HepG2 (cell line): Measurements from ENCODE around the gene ATP10A. TPM values are rescaled to one million over a fixed set of nuclear protein-coding genes. Genes with fewer than 3 reads are reported as not detected.

ENCODE experiments used
- ATAC-seq: fragments of 200-7000 bp; cut with Tn5 transposase; 3 replicates; pipeline ENCODE4 v1.9.1; 2020; ENCODE audit warnings: mild to moderate bottlenecking, moderate library complexity
- BruUV-seq: library from RNA; stranded (reverse); fragments of 400-500 nt; replicated peaks from 2 replicates; lab custom pipeline; 2021; lab: Mats Ljungman, UMichigan
- CTCF ChIA-PET: fragments of 300-600 bp; formaldehyde crosslinking; extraction: SDS; loops from one replicate; lab custom pipeline; 2021; ENCODE audit warnings: low total read pairs, inconsistent platforms, low intra/inter-chr PET ratio; lab: Yijun Ruan, JAX
- POLR2A ChIA-PET: fragments of 350-600 bp; sonication (Branson Sonifier 250); formaldehyde crosslinking; loops from one replicate; lab custom pipeline; 2020; ENCODE audit warnings: antibody characterized with exemption, inconsistent platforms; lab: Yijun Ruan, JAX
- DNase-seq: peaks from one replicate; pipeline ENCODE4 v3.0.0-alpha.2; 2015; ENCODE audit warnings: low spot score
- FAIRE-seq: peaks from 3 replicates; lab custom pipeline; 2011; peaks lifted over from hg19 to GRCh38; lab: Jason Lieb, UNC
- H2AFZ ChIP-seq: one replicate; pipeline ENCODE4 v1.6.1; 2011; ENCODE audit warnings: low read length, inconsistent platforms
- H3K27ac ChIP-seq: fragments of 300-600 bp; 3 replicates; pipeline ENCODE4 v1.8.0; 2011; ENCODE audit warnings: mixed run types, mild to moderate bottlenecking, mixed read lengths, low read length, inconsistent platforms; ENCODE audit not compliant: insufficient read depth; ENCODE audit errors: extremely low read length
- H3K27me3 ChIP-seq, 2 experiments: fragments of 200-600 bp in 1 of 2; 2 replicates in 1 of 2; 3 replicates in 1 of 2; pipeline versions ENCODE4 v1.6.0 to v1.8.0; 2011; ENCODE audit warnings: low read length in 2 of 2, mild to moderate bottlenecking in 2 of 2, moderate library complexity in 2 of 2, inconsistent platforms in 1 of 2; ENCODE audit not compliant: insufficient read depth in 2 of 2, control insufficient read depth in 1 of 2
- H3K36me3 ChIP-seq, 2 experiments: fragments of 200-600 bp in 1 of 2; replicated peaks in 1 of 2; 2 replicates in 1 of 2; 3 replicates in 1 of 2; pipeline versions ENCODE4 v1.5.1 to v1.8.0; 2011; ENCODE audit warnings: low read length in 2 of 2, inconsistent platforms in 1 of 2; ENCODE audit not compliant: insufficient read depth in 2 of 2, control insufficient read depth in 1 of 2
- H3K4me1 ChIP-seq: 2 replicates; pipeline ENCODE4 v1.5.1; 2012; ENCODE audit warnings: low read length, inconsistent platforms; ENCODE audit not compliant: insufficient read depth
- H3K4me2 ChIP-seq: 2 replicates; pipeline ENCODE4 v1.6.0; 2011; ENCODE audit warnings: low read depth, low read length, inconsistent platforms
- H3K4me3 ChIP-seq, 3 experiments: fragments of 200-600 bp in 1 of 3; sonication (generic), shearing (Covaris generic) in 1 of 3; replicated peaks in 1 of 3; 2 replicates each; pipeline ENCODE4 v1.5.1; 2011 to 2016; ENCODE audit warnings: low read length in 3 of 3, inconsistent platforms in 2 of 3, low read depth in 2 of 3, mild to moderate bottlenecking in 2 of 3, control low read depth in 1 of 3, mixed read lengths in 1 of 3; ENCODE audit not compliant: insufficient read depth in 1 of 3
- H3K79me2 ChIP-seq: one replicate; pipeline ENCODE4 v1.6.1; 2011; ENCODE audit warnings: low read length, inconsistent platforms; ENCODE audit not compliant: insufficient read depth
- H3K9ac ChIP-seq: 2 replicates; pipeline ENCODE4 v1.6.0; 2011; ENCODE audit warnings: mild to moderate bottlenecking, low read depth, low read length, inconsistent platforms; ENCODE audit not compliant: insufficient read depth
- H3K9me3 ChIP-seq: 2 replicates; pipeline ENCODE4 v1.5.1; 2012; ENCODE audit warnings: mild to moderate bottlenecking, low read length
- H4K20me1 ChIP-seq: 2 replicates; pipeline ENCODE4 v1.6.0; 2011; ENCODE audit warnings: inconsistent platforms, mild to moderate bottlenecking, low read length, moderate library complexity; ENCODE audit not compliant: insufficient read depth
- ETV6 ChIP-seq: sonication (generic); formaldehyde crosslinking; conservative IDR thresholded peaks from 2 replicates; pipeline ENCODE4 v1.4.0; 2020; ENCODE audit warnings: missing genetic modification reagents
- GTF2F1 ChIP-seq: fragments of 150-350 bp; IDR thresholded peaks from 2 replicates; pipeline ENCODE4 v1.6.1; 2014; ENCODE audit warnings: low read length
- MEF2D ChIP-seq: sonication (generic); formaldehyde crosslinking; IDR thresholded peaks from 2 replicates; pipeline ENCODE4 v1.5.1; 2020; ENCODE audit warnings: mild to moderate bottlenecking, missing genetic modification reagents
- MIER2 ChIP-seq: IDR thresholded peaks from 2 replicates; pipeline ENCODE4 v1.6.1; 2016; ENCODE audit warnings: missing biosample characterization, missing genetic modification reagents
- MNT ChIP-seq: fragments of 450-650 bp; IDR thresholded peaks from 2 replicates; pipeline ENCODE4 v1.6.1; 2016
- NCOA1 ChIP-seq: sonication (generic); formaldehyde crosslinking; IDR thresholded peaks from 2 replicates; pipeline ENCODE4 v1.9.0; 2021; ENCODE audit warnings: missing genetic modification reagents
- NR1H2 ChIP-seq: sonication (generic); formaldehyde crosslinking; IDR thresholded peaks from 2 replicates; pipeline ENCODE4 v1.8.1; 2022; ENCODE audit warnings: low read depth, missing genetic modification reagents, borderline replicate concordance
- RXRB ChIP-seq: IDR thresholded peaks from 2 replicates; pipeline ENCODE4 v1.6.1; 2016; ENCODE audit warnings: borderline replicate concordance, missing genetic modification reagents, missing compliant biosample characterization
- SRSF1 ChIP-seq: fragments of 200-400 bp; formaldehyde crosslinking; optimal IDR thresholded peaks from 2 replicates; pipeline ENCODE3; 2017; ENCODE audit warnings: mild to moderate bottlenecking, low read depth, low read length, moderate library complexity
- WIZ ChIP-seq: sonication (generic); formaldehyde crosslinking; IDR thresholded peaks from 2 replicates; pipeline ENCODE4 v1.5.1; 2020; ENCODE audit warnings: mild to moderate bottlenecking, missing genetic modification reagents
- ZIK1 ChIP-seq: sonication (generic); formaldehyde crosslinking; IDR thresholded peaks from 2 replicates; pipeline ENCODE4 v1.5.0; 2020; ENCODE audit warnings: mild to moderate bottlenecking, low read depth, missing genetic modification reagents, borderline replicate concordance
- ZNF512B ChIP-seq: sonication (generic); formaldehyde crosslinking; IDR thresholded peaks from 2 replicates; pipeline ENCODE4 v1.5.1; 2020; ENCODE audit warnings: missing genetic modification reagents, mild to moderate bottlenecking, borderline replicate concordance
- WGBS: methylation state at CpG from one replicate; pipeline ENCODE4 v1.1.6; 2017; ENCODE audit warnings: low lambda C conversion rate; 5-methylcytosine and 5-hydroxymethylcytosine counted together
- in situ Hi-C: cut with HindIII; loops from 2 replicates; pipeline ENCODE4 v1.10.0; 2017; ENCODE audit warnings: low pct_unique_long_range_greater_than_20kb; ENCODE audit not compliant: extremely low pct_ligation_motif_present
- intact Hi-C: fragments of 100-400 bp; cut with micrococcal nuclease; formaldehyde crosslinking; loops from one replicate; pipeline ENCODE4 v1.10.0; 2022; ENCODE audit not compliant: unreplicated experiment
- polyA plus RNA-seq, 8 experiments: library from polyadenylated mRNA; depleted of rRNA in 3 of 8; stranded (reverse) in 7 of 8; unstranded in 1 of 8; fragments of >200 nt; fragmentation: Illumina TruSeq in 4 of 8; extraction: Trizol in 4 of 8; gene quantifications; 2 replicates each; pipeline versions ENCODE4 v1.2.1 to v1.2.3, GENCODE V29; 2011 to 2016; ENCODE audit warnings: low read depth in 4 of 8, missing spikeins in 1 of 8, mixed read lengths in 1 of 8; ENCODE audit not compliant: insufficient read depth in 1 of 8
- total RNA-seq, 5 experiments: library from RNA; depleted of rRNA; stranded (reverse); fragments of >200 nt; fragmentation: Illumina TruSeq; extraction: Trizol; gene quantifications; 2 replicates each; pipeline ENCODE4 v1.2.3, GENCODE V29; 2016; ENCODE audit warnings: low read depth in 1 of 5

ATP10A gene
- total and polyA plus RNA-seq, 2 of the 13 experiments (the other 11 are each of a cell fraction or from before 2014, with no cell fraction given): 0.58 to 4.2 TPM

- Histone ChIP-seq H2AFZ (no peak overlapping the region), H3K4me3 (no peak overlapping the region), H3K27me3 (peaks cover 0 to 23% of the 10 kb centered on the region in 2 experiments; a peak in 3 of 5 replicates), H3K9me3 (no peaks in the 10 kb centered on the region), H3K4me2 (no peak overlapping the region), H3K4me1 (no peaks in the 10 kb centered on the region), H4K20me1 (no peaks in the 10 kb centered on the region), H3K9ac (no peak overlapping the region), H3K27ac (no peak overlapping the region), H3K79me2 (peaks cover 4% of the 10 kb centered on the region), H3K36me3 (no peaks in the 10 kb centered on the region)
- ATAC-seq (no peak), DNase-seq (no peak), FAIRE-seq (no peak)
- 59% methylated on average over 21 of the region's 21 CpGs for WGBS
- no TSS peak for BruUV-seq
- TF ChIP-seq NR1H2 (CRISPR knock-in tag) (no peak), MNT (no peak), RXRB (CRISPR knock-in tag) (no peak), MIER2 (no peak), ETV6 (no peak), MEF2D (no peak), ZNF512B (CRISPR knock-in tag) (no peak), WIZ (CRISPR knock-in tag) (no peak), ZIK1 (CRISPR knock-in tag) (no peak), GTF2F1 (no peak), NCOA1 (CRISPR knock-in tag) (no peak), SRSF1 (no peak)
- POLR2A ChIA-PET: no interaction called here
- in situ Hi-C loops (no loop called here), intact Hi-C loops (no loop called here)
- CTCF ChIA-PET: no interaction called here
Measured at GRCh38 chr15:25863968-25864580, 947 bp upstream of the ATP10A start.
